ENCODE data around the gene WDR44.

- TF ChIP-seq ZNF614 (CRISPR knock-in tag; IDR thresholded peaks at IDR 0.05; ENCODE audit: borderline replicate concordance) (no peak), NFATC3 (CRISPR knock-in tag; IDR thresholded peaks at IDR 0.05) (no peak), KLF12 (CRISPR knock-in tag; IDR thresholded peaks at IDR 0.05; ENCODE audit: borderline replicate concordance) (no peak), MAZ (IDR thresholded peaks at IDR 0.05; ENCODE audit: borderline replicate concordance, low read depth, low read length) (no peak), MAZ (CRISPR knock-in tag; IDR thresholded peaks at IDR 0.05; ENCODE audit: low read depth) (no peak), ZNF572 (CRISPR knock-in tag; IDR thresholded peaks at IDR 0.05) (no peak), SRSF9 (IDR thresholded peaks at IDR 0.05; ENCODE audit: borderline replicate concordance, insufficient read depth, low read depth, low read length, poor library complexity, severe bottlenecking) (no peak)
Observed at GRCh38 chrX:118493016-118493415, 147.1 kb downstream of the WDR44 start.

All from HepG2 (cell line).